ENCODE data around the gene KHK.

GRCh38 chr2:27085062-27085672, 1.4 kb upstream of the KHK start:
- TF ChIP-seq LEF1 (IDR thresholded peaks at IDR 0.05) (no peak), ZNF699 (CRISPR knock-in tag; IDR thresholded peaks at IDR 0.05; ENCODE audit: insufficient replicate concordance) (no peak), EZH2 (IDR thresholded peaks at IDR 0.05; ENCODE audit: borderline replicate concordance, low read depth, low read length) (no peak), MYC (IDR thresholded peaks at IDR 0.05; ENCODE audit: low read depth, low read length) (no peak), MYC (CRISPR knock-in tag; IDR thresholded peaks at IDR 0.05; ENCODE audit: borderline replicate concordance, low read depth) (no peak), HCFC1 (IDR thresholded peaks at IDR 0.05; ENCODE audit: low read depth, low read length) (no peak), CTCF (IDR thresholded peaks at IDR 0.05 in 2 of 3, conservative IDR thresholded peaks at IDR 0.05 in 1 of 3; ENCODE audit: insufficient read depth in 2 of 3, low read depth in 1 of 3, low read length in 3 of 3) (no peak)
